KMS-11 (cell line): ENCODE measurements around the gene CIROP.

Source experiments
- H2AFZ ChIP-seq: fragments of 200-600 bp; sonication (generic); 2 replicates; pipeline ENCODE4 v1.6.1; 2016; ENCODE audit warnings: antibody characterized with exemption, mixed run types, low read depth
- H3K27ac ChIP-seq: fragments of 200-600 bp; sonication (generic); 2 replicates; pipeline ENCODE4 v1.6.1; 2016; ENCODE audit warnings: mild to moderate bottlenecking, mixed run types
- H3K27me3 ChIP-seq: fragments of 200-600 bp; sonication (generic); 2 replicates; pipeline ENCODE4 v1.6.1; 2017; ENCODE audit warnings: mild to moderate bottlenecking, low read depth, mixed run types, moderate library complexity; ENCODE audit not compliant: insufficient read depth
- H3K36me3 ChIP-seq: fragments of 200-600 bp; sonication (generic); 2 replicates; pipeline ENCODE4 v1.6.1; 2017; ENCODE audit warnings: mild to moderate bottlenecking, mixed run types; ENCODE audit not compliant: insufficient read depth
- H3K4me1 ChIP-seq: fragments of 200-600 bp; sonication (generic); 2 replicates; pipeline ENCODE4 v1.6.1; 2016; ENCODE audit warnings: mild to moderate bottlenecking, low read depth, mixed run types; ENCODE audit not compliant: poor library complexity, severe bottlenecking
- H3K4me2 ChIP-seq: fragments of 200-600 bp; sonication (generic); 2 replicates; pipeline ENCODE4 v1.7.0; 2016; ENCODE audit warnings: mild to moderate bottlenecking, mixed run types
- H3K4me3 ChIP-seq: fragments of 200-600 bp; sonication (generic); IDR thresholded peaks from 2 replicates; pipeline ENCODE4 v1.6.1; 2017; ENCODE audit warnings: low read depth, low read length, mixed read lengths; ENCODE audit not compliant: insufficient read depth
- H3K79me2 ChIP-seq: fragments of 200-600 bp; sonication (generic); 2 replicates; pipeline ENCODE4 v1.6.1; 2016; ENCODE audit warnings: low read depth, mixed run types; ENCODE audit not compliant: insufficient read depth
- H3K9ac ChIP-seq: fragments of 200-600 bp; sonication (generic); 2 replicates; pipeline ENCODE4 v1.6.1; 2016; ENCODE audit warnings: mild to moderate bottlenecking, mixed run types
- H4K20me1 ChIP-seq: fragments of 200-600 bp; sonication (generic); 2 replicates; pipeline ENCODE4 v1.6.1; 2016; ENCODE audit warnings: mild to moderate bottlenecking, mixed run types; ENCODE audit not compliant: insufficient read depth
- TF ChIP-seq, protein P1 (sequence below): fragments of 200-600 bp; sonication (generic); conservative IDR thresholded peaks from 2 replicates; pipeline ENCODE4 v1.6.1; 2017; ENCODE audit warnings: low read depth, mild to moderate bottlenecking, antibody characterized with exemption, low read length, moderate library complexity, mixed read lengths

Gene CIROP

DNA sequence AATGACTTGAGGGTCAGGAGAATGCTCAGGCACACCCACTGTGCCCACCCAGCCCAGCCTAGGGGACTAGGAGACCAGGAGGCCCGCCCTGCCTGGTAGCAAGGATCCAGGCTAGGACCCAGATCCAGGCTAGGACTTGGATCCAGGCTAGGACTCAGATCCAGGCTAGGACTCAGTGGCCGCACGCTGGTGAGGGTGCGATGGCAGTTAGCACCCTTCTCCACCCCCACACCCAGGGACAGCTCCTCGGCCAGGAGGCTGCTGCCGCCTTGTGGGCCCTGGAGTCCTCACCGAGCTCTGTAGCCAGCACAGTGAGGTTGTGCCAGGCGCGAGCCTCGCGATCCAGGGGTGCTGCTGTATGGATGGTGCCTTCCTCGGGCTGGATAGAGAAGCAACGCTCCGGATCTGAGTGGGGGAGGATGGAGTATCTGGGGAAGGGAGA, 52.6 kb downstream of the CIROP start:
- no peak overlapping the region for H3K4me3 ChIP-seq
- H3K9ac ChIP-seq: no peak overlapping the region
- TF ChIP-seq, protein P1, sequence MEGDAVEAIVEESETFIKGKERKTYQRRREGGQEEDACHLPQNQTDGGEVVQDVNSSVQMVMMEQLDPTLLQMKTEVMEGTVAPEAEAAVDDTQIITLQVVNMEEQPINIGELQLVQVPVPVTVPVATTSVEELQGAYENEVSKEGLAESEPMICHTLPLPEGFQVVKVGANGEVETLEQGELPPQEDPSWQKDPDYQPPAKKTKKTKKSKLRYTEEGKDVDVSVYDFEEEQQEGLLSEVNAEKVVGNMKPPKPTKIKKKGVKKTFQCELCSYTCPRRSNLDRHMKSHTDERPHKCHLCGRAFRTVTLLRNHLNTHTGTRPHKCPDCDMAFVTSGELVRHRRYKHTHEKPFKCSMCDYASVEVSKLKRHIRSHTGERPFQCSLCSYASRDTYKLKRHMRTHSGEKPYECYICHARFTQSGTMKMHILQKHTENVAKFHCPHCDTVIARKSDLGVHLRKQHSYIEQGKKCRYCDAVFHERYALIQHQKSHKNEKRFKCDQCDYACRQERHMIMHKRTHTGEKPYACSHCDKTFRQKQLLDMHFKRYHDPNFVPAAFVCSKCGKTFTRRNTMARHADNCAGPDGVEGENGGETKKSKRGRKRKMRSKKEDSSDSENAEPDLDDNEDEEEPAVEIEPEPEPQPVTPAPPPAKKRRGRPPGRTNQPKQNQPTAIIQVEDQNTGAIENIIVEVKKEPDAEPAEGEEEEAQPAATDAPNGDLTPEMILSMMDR: no peak
- no peaks in the 10 kb centered on the region for H3K27me3 ChIP-seq
- no peaks in the 10 kb centered on the region for H3K36me3 ChIP-seq
- H3K79me2 ChIP-seq: no peaks in the 10 kb centered on the region
- no peak overlapping the region for H3K27ac ChIP-seq
- H3K4me1 ChIP-seq: peaks cover 12% of the 10 kb centered on the region
- no peak overlapping the region for H3K4me2 ChIP-seq
- no peaks in the 10 kb centered on the region for H4K20me1 ChIP-seq
- no peak overlapping the region for H2AFZ ChIP-seq

GRCh38 chr14:23051141-23052057, 53.4 kb downstream of the CIROP start:
- Histone ChIP-seq H3K4me1 (peaks cover 12% of the 10 kb centered on the region), H3K36me3 (no peaks in the 10 kb centered on the region), H2AFZ (no peak overlapping the region), H3K79me2 (no peaks in the 10 kb centered on the region), H4K20me1 (no peaks in the 10 kb centered on the region), H3K4me3 (no peak overlapping the region), H3K27me3 (no peaks in the 10 kb centered on the region), H3K27ac (no peak overlapping the region), H3K4me2 (no peak overlapping the region), H3K9ac (no peak overlapping the region)
- TF ChIP-seq, protein P1: no peak
